GM21515 (cell line): ENCODE measurements around the gene EXOC3.

Experiments used
- ATAC-seq: cut with Tn5 transposase; IDR thresholded peaks from one replicate; pipeline ENCODE4 v1.9.1; 2021; ENCODE audit not compliant: unreplicated experiment

Gene EXOC3

GRCh38 chr5:438481-438981, 4.4 kb upstream of the EXOC3 start:
- ATAC-seq, result no peak

- no peak for ATAC-seq
Observed at GRCh38 chr5:439181-439580, 3.8 kb upstream of the EXOC3 start.

GRCh38 chr5:439636-440035, 3.3 kb upstream of the EXOC3 start:
- no peak for ATAC-seq

- ATAC-seq, result no peak
Observed at GRCh38 chr5:440401-441201, 2.4 kb upstream of the EXOC3 start.

GRCh38 chr5:441996-442334, 1.0 kb upstream of the EXOC3 start:
- no peak for ATAC-seq

- no peak for ATAC-seq
Observed at GRCh38 chr5:443239-444151, 519 bp downstream of the EXOC3 start.

GRCh38 chr5:444226-444625, 1.2 kb downstream of the EXOC3 start:
- ATAC-seq, result no peak

GRCh38 chr5:445591-445990, 2.6 kb downstream of the EXOC3 start:
- ATAC-seq, result no peak

GRCh38 chr5:446066-446882, 3.3 kb downstream of the EXOC3 start:
- no peak for ATAC-seq

GRCh38 chr5:446883-447263, 3.9 kb downstream of the EXOC3 start:
- ATAC-seq, result no peak

GRCh38 chr5:447501-447900, 4.5 kb downstream of the EXOC3 start:
- no peak for ATAC-seq

- ATAC-seq, result no peak
Observed at GRCh38 chr5:448061-448765, 5.2 kb downstream of the EXOC3 start.

- ATAC-seq, result no peak
Observed at GRCh38 chr5:448766-449090, 5.8 kb downstream of the EXOC3 start.

GRCh38 chr5:449151-449550, 6.2 kb downstream of the EXOC3 start:
- no peak for ATAC-seq

GRCh38 chr5:451587-452458, 8.8 kb downstream of the EXOC3 start:
- no peak for ATAC-seq

GRCh38 chr5:452978-453710, 10.2 kb downstream of the EXOC3 start:
- ATAC-seq, result no peak

- no peak for ATAC-seq
Observed at GRCh38 chr5:453725-454481, 10.9 kb downstream of the EXOC3 start.

GRCh38 chr5:454936-455335, 12.0 kb downstream of the EXOC3 start:
- ATAC-seq, result no peak
